B cell (primary cell): ENCODE measurements around the gene SIK3. TPM values are rescaled to one million over a fixed set of nuclear protein-coding genes. Genes with fewer than 3 reads are reported as not detected.

Source experiments
- ATAC-seq: fragments of 200-7000 bp; cut with Tn5 transposase; one replicate; pipeline ENCODE4 v1.10.0; 2021; ENCODE audit warnings: low read depth, mild to moderate bottlenecking, moderate number of reproducible peaks, moderate library complexity
- CTCF ChIA-PET: fragments of 350-600 bp; sonication (Branson Sonifier 250); formaldehyde crosslinking; loops from one replicate; lab custom pipeline; 2021; ENCODE audit warnings: antibody characterized with exemption, inconsistent platforms; lab: Charles Lee
- POLR2A ChIA-PET: fragments of 350-600 bp; sonication (Branson Sonifier 250); formaldehyde crosslinking; loops from one replicate; lab custom pipeline; 2021; ENCODE audit warnings: antibody characterized with exemption; lab: Charles Lee
- DNase-seq: peaks from one replicate; pipeline ENCODE4 v3.0.0; 2013
- H2AFZ ChIP-seq: 2 replicates; pipeline ENCODE4 v1.6.1; 2012; ENCODE audit warnings: mild to moderate bottlenecking, low read depth, low read length; ENCODE audit not compliant: insufficient read depth, poor library complexity, severe bottlenecking
- H3K27ac ChIP-seq, 2 donors: 1 replicate in 1 of 2; 2 replicates in 1 of 2; pipeline ENCODE4 v1.5.1; 2012 to 2013; ENCODE audit warnings: low read length in 2 of 2, mild to moderate bottlenecking in 2 of 2, moderate library complexity in 1 of 2
- H3K27me3 ChIP-seq, 4 experiments: fragments of 200-600 bp in 1 of 4; sonication (generic) in 1 of 4; replicated peaks in 1 of 4; 1 replicate in 2 of 4; 2 replicates in 2 of 4; pipeline versions ENCODE4 v1.6.1 to v1.7.0; 2013 to 2016; ENCODE audit warnings: low read length in 3 of 4, mild to moderate bottlenecking in 2 of 4, mixed read lengths in 1 of 4, moderate library complexity in 1 of 4; ENCODE audit not compliant: insufficient read depth in 4 of 4, control insufficient read depth in 3 of 4; ENCODE audit errors: control extremely low read depth in 1 of 4
- H3K36me3 ChIP-seq, 2 experiments: replicated peaks in 1 of 2; 1 replicate in 1 of 2; 2 replicates in 1 of 2; pipeline versions ENCODE4 v1.6.1 to v1.7.1; 2013; ENCODE audit warnings: low read length in 1 of 2; ENCODE audit not compliant: insufficient read depth in 2 of 2, control insufficient read depth in 1 of 2; ENCODE audit errors: control extremely low read depth in 1 of 2, extremely low read depth in 1 of 2
- H3K4me1 ChIP-seq, 2 donors: fragments of 200-600 bp in 1 of 2; sonication (generic) in 1 of 2; 1 replicate in 1 of 2; 2 replicates in 1 of 2; pipeline versions ENCODE4 v1.5.1 to v1.6.1; 2013 to 2017; ENCODE audit warnings: low read length in 2 of 2; ENCODE audit not compliant: control insufficient read depth in 2 of 2, insufficient read depth in 2 of 2
- H3K4me2 ChIP-seq: replicated peaks from 2 replicates; pipeline ENCODE3; 2012; ENCODE audit warnings: mild to moderate bottlenecking, low read depth, low read length; ENCODE audit not compliant: poor library complexity, severe bottlenecking
- H3K4me3 ChIP-seq, 5 experiments: fragments of 200-600 bp in 1 of 5; sonication (generic) in 1 of 5; 1 replicate in 3 of 5; 2 replicates in 2 of 5; pipeline versions ENCODE4 v1.5.1 to v1.7.0; 2011 to 2016; ENCODE audit warnings: low read length in 4 of 5, mild to moderate bottlenecking in 4 of 5, low read depth in 2 of 5, control low read depth in 1 of 5, moderate library complexity in 1 of 5; ENCODE audit not compliant: insufficient read depth in 1 of 5; ENCODE audit errors: control extremely low read depth in 1 of 5, extremely low read depth in 1 of 5
- H3K79me2 ChIP-seq: fragments of 200-600 bp; sonication (generic); one replicate; pipeline ENCODE4 v1.6.0; 2016; ENCODE audit warnings: low read length; ENCODE audit not compliant: control insufficient read depth, insufficient read depth
- H3K9ac ChIP-seq: fragments of 200-600 bp; sonication (generic); 2 replicates; pipeline ENCODE4 v1.6.1; 2017; ENCODE audit warnings: mild to moderate bottlenecking, low read length, moderate library complexity
- H3K9me3 ChIP-seq, 3 donors: one replicate each; pipeline versions ENCODE4 v1.6.1 to v1.7.1; 2013; ENCODE audit warnings: low read length in 2 of 3; ENCODE audit not compliant: control insufficient read depth in 2 of 3, insufficient read depth in 1 of 3; ENCODE audit errors: control extremely low read depth in 1 of 3
- H4K20me1 ChIP-seq: 2 replicates; pipeline ENCODE4 v1.6.0; 2012; ENCODE audit warnings: mild to moderate bottlenecking, low read length; ENCODE audit not compliant: insufficient read depth, control insufficient read depth, poor library complexity, severe bottlenecking
- H3K27ac Mint-ChIP-seq: one replicate; pipeline ENCODE4 v1.8.0; 2021; ENCODE audit warnings: mixed read lengths
- H3K27me3 Mint-ChIP-seq: one replicate; pipeline ENCODE4 v1.8.0; 2021; ENCODE audit warnings: mixed read lengths
- H3K4me1 Mint-ChIP-seq: one replicate; pipeline ENCODE4 v1.8.0; 2021; ENCODE audit warnings: mixed read lengths
- H3K4me3 Mint-ChIP-seq: one replicate; pipeline ENCODE4 v1.8.0; 2021; ENCODE audit warnings: mixed read lengths
- H3K9me3 Mint-ChIP-seq: one replicate; pipeline ENCODE4 v1.8.0; 2022; ENCODE audit warnings: mixed read lengths; ENCODE audit not compliant: insufficient read depth
- CTCF ChIP-seq: fragments of 200-600 bp; IDR thresholded peaks from one replicate; pipeline ENCODE4 v1.8.0; 2022; ENCODE audit warnings: antibody characterized with exemption, mild to moderate bottlenecking
- EZH2 ChIP-seq: IDR thresholded peaks from 2 replicates; pipeline ENCODE4 v1.6.1; 2012; ENCODE audit warnings: borderline replicate concordance, low read depth, mild to moderate bottlenecking, moderate library complexity, low read length; ENCODE audit not compliant: insufficient read depth, poor library complexity, severe bottlenecking
- WGBS: methylation state at CpG from one replicate; pipeline ENCODE4 v1.1.5; 2013; ENCODE audit warnings: missing lambda C conversion rate; ENCODE audit not compliant: insufficient coverage; 5-methylcytosine and 5-hydroxymethylcytosine counted together
- intact Hi-C: fragments of 100-400 bp; cut with micrococcal nuclease; formaldehyde crosslinking; loops from one replicate; pipeline ENCODE4 v1.10.0; 2022
- polyA plus RNA-seq: library from polyadenylated mRNA; depleted of rRNA; stranded (reverse); fragments of >200 nt; gene quantifications from 2 replicates; pipeline ENCODE4 v1.2.3, GENCODE V29; 2012
- total RNA-seq, 2 donors: library from RNA; stranded (reverse); fragments of 120-200 nt in 1 of 2; gene quantifications; 1 replicate in 1 of 2; 2 replicates in 1 of 2; pipeline versions ENCODE4 v1.2.3 to v1.2.4, GENCODE V29; 2013 to 2022

Gene SIK3
- total and polyA plus RNA-seq, 2 donors (not counting 1 experiment from before 2014, with no cell fraction given): 36.5 to 180 TPM

DNA sequence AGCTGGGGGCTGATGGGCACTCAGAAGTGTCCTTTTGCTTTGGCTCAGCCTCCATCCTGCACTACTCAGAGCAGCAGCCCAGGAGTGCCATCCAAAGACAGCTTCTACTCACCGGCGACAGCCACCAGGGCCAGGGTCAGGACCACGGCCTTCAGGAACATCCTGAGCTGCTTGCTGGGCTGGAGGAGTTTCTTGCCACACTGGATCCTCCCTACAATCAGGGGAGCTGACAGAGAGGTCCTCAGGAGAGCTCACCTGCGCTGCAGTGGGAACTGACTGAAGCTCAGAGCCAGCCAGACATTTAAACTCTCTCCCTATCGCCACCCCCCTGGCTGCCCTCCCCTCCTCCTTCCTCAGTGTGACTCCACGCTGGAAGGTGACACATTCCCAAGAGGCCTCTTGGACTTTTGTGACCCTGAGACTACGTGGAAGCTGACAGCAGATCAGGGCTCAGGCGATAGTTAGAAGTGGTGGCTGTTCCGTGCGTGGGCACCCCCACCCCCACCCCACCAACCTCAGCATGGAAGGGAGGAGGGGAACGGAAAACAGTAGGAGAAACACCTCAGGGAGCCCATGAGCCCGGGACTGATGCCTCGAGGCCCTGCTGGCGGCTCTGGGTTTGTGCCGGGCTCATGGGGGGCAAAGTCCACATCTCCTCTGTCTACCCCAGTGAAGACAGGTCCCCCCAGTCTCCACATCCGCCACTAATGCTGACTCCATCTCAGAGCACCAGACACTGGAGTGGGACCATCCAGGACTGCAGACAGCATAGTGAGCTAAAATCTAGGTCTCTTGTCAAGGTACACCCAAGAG is 275.0 kb downstream of the SIK3 start, which contains the start of gene APOA4:
Gene APOA4, minus strand, starts transcription at position 274 of the 813 bp plus-strand sequence. Its CDS starts 113 bp downstream, at position 161.
- Histone ChIP-seq H3K9me3 (no peaks in the 10 kb centered on the region), H3K79me2 (no peaks in the 10 kb centered on the region), H2AFZ (no peak within 1 kb of the TSS), H3K36me3 (no peaks in the 10 kb centered on the region), H3K4me3 (no peak within 1 kb of the TSS), H3K27me3 (peaks cover 0 to 2% (median 0%) of the 10 kb centered on the region in 4 experiments), H3K4me2 (no peak within 1 kb of the TSS), H3K27ac (no peak within 1 kb of the TSS), H3K9ac (no peak within 1 kb of the TSS), H3K4me1 (no peaks in the 10 kb centered on the region), H4K20me1 (no peaks in the 10 kb centered on the region)
- no peak for TF ChIP-seq CTCF
- no peak for TF ChIP-seq EZH2
- no peaks in the 10 kb centered on the region for H3K9me3 Mint-ChIP-seq
- no peaks in the 10 kb centered on the region for H3K4me1 Mint-ChIP-seq
- ATAC-seq: no peak
- intact Hi-C loops: no loop called here
- ChIA-PET POLR2A (no interaction called here), CTCF (interaction anchor here (0.6 kb wide), 1 partner anchor 22 kb away, joined by 6 read pairs; no protein-coding TSS in a partner anchor)
- no peaks in the 10 kb centered on the region for H3K27me3 Mint-ChIP-seq
- DNase-seq: no peak
- H3K4me3 Mint-ChIP-seq: no peak within 1 kb of the TSS
- H3K27ac Mint-ChIP-seq: no peak within 1 kb of the TSS
- WGBS: 85% methylated on average over 13 of the region's 16 CpGs

DNA sequence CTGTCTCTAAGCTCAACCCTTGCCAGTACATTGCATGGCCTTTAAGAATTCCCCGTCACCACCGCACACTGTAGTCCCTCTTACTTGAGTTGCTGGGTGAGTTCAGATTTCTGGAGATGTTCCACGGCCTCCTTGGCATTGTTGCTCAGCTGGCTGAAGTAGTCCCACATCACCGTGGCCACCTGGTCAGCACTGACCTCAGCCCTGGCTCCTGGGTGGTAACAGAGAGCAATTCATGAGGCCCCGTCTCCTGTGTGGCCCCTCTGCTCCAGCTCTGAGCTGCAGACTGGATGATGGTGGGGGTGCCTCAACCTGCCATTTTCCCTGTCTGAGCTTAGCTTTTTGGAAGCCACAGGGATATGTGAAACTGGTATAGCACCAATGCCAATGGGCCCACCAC is 275.7 kb downstream of the SIK3 start:
- ATAC-seq: no peak
- H3K4me1 Mint-ChIP-seq: no peaks in the 10 kb centered on the region
- Histone ChIP-seq H3K27me3 (peaks cover 0 to 2% (median 0%) of the 10 kb centered on the region in 4 experiments), H3K9ac (no peak overlapping the region), H3K79me2 (no peaks in the 10 kb centered on the region), H3K4me3 (no peak overlapping the region), H3K4me1 (no peaks in the 10 kb centered on the region), H2AFZ (no peak overlapping the region), H4K20me1 (no peaks in the 10 kb centered on the region), H3K9me3 (no peaks in the 10 kb centered on the region), H3K27ac (no peak overlapping the region), H3K36me3 (no peaks in the 10 kb centered on the region), H3K4me2 (no peak overlapping the region)
- CTCF ChIA-PET: no interaction called here
- intact Hi-C loops: no loop called here
- TF ChIP-seq CTCF (no peak), EZH2 (no peak)
- H3K27me3 Mint-ChIP-seq: no peaks in the 10 kb centered on the region
- H3K27ac Mint-ChIP-seq: no peak overlapping the region
- WGBS: 90% methylated on average over 5 of the region's 5 CpGs
- no peak for DNase-seq
- no peaks in the 10 kb centered on the region for H3K9me3 Mint-ChIP-seq
- POLR2A ChIA-PET: no interaction called here
- no peak overlapping the region for H3K4me3 Mint-ChIP-seq
